Dendritic cell treated with granulocyte-macrophage colony-stimulating factor and Interleukin-4, amounts not matched to agents 40 ng/mL and 50 ng/mL, for 4 days (primary cell): ENCODE results near the gene RNASE11.
"Not testable (repeated sequence)": the region's sequence is repeated elsewhere in the genome, so short reads cannot be mapped to it uniquely, and the experiment has no call there.

Experiments used
- H3K27ac Mint-ChIP-seq: one replicate; pipeline ENCODE4 v1.8.0; 2022; ENCODE audit warnings: mild to moderate bottlenecking, mixed read lengths
- H3K27me3 Mint-ChIP-seq: one replicate; pipeline ENCODE4 v1.8.0; 2022; ENCODE audit warnings: mild to moderate bottlenecking, mixed read lengths
- H3K36me3 Mint-ChIP-seq: one replicate; pipeline ENCODE4 v1.8.0; 2022; ENCODE audit warnings: low read depth, mixed read lengths
- H3K4me1 Mint-ChIP-seq: one replicate; pipeline ENCODE4 v1.8.0; 2022; ENCODE audit warnings: low read depth, mixed read lengths
- H3K4me3 Mint-ChIP-seq: one replicate; pipeline ENCODE4 v1.8.0; 2022; ENCODE audit warnings: mild to moderate bottlenecking, moderate library complexity, mixed read lengths
- H3K9me3 Mint-ChIP-seq: one replicate; pipeline ENCODE4 v1.8.0; 2022; ENCODE audit warnings: mixed read lengths
- intact Hi-C: fragments of 100-400 bp; cut with micrococcal nuclease; formaldehyde crosslinking; loops from one replicate; pipeline ENCODE4 v1.15.0; 2022

The RNASE11 gene

DNA sequence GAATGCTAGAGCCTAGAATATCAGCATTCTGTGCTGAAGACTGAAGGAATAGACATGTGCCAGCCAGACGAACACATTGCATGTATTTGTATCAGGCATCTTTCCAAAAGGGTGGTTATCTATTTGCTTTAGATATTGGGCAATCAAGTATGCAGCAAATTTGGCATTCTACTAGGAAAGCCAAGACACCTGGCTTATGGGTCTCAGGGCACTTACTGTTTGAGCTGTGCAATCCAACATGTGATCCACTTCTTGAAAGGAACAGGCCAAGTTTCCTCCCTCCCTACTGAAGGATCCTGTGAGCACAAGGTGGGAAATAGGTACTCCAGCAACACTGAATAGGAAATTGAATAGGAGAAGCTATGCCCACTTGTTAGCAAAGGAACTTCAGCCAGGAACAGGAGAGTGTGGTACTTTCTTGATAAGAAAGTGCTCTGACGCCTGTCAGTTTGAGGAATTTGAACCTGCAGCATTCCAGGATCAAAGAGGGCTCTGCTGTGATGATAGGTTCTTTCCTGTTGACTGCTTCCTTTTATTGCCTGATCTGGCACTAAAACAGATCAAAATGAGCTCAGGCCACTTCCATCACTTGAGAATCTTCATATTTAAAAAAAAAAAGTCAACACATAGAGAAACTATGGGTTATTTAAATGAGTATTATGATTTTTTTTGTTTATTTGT is 33.1 kb upstream of the RNASE11 start:
- intact Hi-C loops, result no loop called here
- peaks cover 60% of the 10 kb centered on the region for H3K4me1 Mint-ChIP-seq
- no peaks in the 10 kb centered on the region for H3K36me3 Mint-ChIP-seq
- H3K27me3 Mint-ChIP-seq, result peaks cover 11% of the 10 kb centered on the region
- H3K27ac Mint-ChIP-seq, result no peak overlapping the region
- no peak overlapping the region for H3K4me3 Mint-ChIP-seq
- no peaks in the 10 kb centered on the region for H3K9me3 Mint-ChIP-seq

DNA sequence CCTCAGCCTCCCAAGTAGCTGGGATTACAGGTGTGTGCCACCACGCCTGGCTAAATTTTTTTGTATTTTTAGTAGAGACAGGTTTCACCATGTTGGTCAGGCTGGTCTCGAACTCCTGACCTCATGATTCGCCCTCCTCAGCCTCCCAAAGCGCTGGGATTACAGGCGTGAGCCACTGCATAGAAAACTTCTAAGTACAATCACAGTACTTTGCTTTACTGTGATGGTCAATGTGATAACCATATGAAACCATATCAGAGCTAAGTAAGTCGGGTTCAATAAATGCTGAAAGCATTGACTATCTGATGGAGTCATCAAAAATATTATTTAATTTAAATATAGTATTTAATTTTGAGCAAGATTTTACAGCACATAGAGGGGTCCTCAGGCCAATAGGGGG is 31.9 kb upstream of the RNASE11 start:
- H3K36me3 Mint-ChIP-seq, H3K27ac Mint-ChIP-seq, intact Hi-C loops, H3K4me3 Mint-ChIP-seq, H3K9me3 Mint-ChIP-seq, H3K27me3 Mint-ChIP-seq: not testable (repeated sequence)
- peaks cover 53% of the 10 kb centered on the region for H3K4me1 Mint-ChIP-seq

DNA sequence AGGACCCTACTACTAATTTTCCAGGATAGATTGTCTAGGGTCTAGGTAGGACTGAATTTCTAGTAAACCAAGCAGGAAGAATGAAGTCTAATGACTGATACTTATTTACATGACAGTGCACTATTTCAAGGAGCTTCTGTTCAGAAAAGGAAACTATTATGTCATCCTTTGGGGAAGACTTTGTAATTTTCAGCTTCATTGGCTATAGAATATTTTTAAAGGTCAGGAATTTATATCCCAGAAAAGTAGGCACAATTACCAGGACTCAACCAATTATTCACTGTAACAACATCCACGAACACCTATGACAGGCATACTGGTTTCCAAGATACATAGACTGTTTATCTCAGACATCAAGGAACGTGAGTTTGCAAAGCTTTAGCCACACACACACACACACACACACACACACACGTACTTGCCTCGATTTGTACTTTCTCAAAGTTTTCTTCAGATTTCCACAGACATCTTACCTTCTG is 30.5 kb upstream of the RNASE11 start:
- no peaks in the 10 kb centered on the region for H3K9me3 Mint-ChIP-seq
- no peak overlapping the region for H3K4me3 Mint-ChIP-seq
- H3K4me1 Mint-ChIP-seq, result peaks cover 39% of the 10 kb centered on the region
- intact Hi-C loops, result no loop called here
- peaks cover 2% of the 10 kb centered on the region for H3K27me3 Mint-ChIP-seq
- H3K36me3 Mint-ChIP-seq, result no peaks in the 10 kb centered on the region
- peak overlapping the region; percentile 76 for H3K27ac Mint-ChIP-seq

DNA sequence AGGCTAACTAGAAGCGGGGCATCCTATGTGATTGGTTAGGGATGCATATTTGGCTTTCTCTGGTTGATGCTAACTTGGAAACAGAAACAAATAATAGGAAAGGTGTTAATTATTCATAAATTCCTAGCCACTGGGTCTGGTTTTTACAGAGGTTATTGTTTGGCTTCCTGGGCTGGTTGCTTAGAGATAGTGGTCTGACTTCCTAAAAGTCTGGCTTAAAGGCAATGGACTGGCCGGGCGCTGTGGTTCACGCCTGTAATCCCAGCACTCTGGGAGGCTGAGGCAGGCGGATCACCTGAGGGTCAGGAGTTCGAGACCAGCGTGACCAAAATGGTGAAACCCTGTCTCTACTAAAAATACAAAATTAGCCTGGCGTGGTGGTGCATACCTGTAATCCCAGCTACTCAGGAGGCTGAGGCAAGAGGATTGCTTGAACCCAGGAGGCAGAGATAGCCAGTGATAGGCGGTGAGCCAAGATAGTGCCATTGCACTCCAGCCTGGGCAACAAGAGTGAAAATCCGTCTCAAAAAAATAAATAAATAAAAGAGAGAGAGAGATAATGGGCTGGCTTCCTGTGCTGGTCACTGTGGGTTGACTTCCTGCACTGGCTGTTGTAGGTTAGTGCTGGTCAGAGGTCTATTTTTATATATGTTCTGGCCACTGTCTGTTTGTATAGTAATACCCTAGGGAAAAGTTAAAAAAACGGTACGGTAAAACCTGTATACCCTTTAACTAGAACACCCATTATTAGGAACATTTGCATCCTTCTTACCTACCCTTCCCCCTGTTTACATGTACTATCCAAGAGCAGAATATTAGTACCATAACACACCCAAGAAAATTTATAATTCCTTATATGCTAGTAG is 29.6 kb upstream of the RNASE11 start:
- H3K36me3 Mint-ChIP-seq, result no peaks in the 10 kb centered on the region
- H3K9me3 Mint-ChIP-seq, result no peaks in the 10 kb centered on the region
- intact Hi-C loops, result no loop called here
- H3K4me3 Mint-ChIP-seq, result no peak overlapping the region
- H3K4me1 Mint-ChIP-seq, result peaks cover 30% of the 10 kb centered on the region
- peak overlapping the region; percentile 76 for H3K27ac Mint-ChIP-seq
- H3K27me3 Mint-ChIP-seq, result no peaks in the 10 kb centered on the region

DNA sequence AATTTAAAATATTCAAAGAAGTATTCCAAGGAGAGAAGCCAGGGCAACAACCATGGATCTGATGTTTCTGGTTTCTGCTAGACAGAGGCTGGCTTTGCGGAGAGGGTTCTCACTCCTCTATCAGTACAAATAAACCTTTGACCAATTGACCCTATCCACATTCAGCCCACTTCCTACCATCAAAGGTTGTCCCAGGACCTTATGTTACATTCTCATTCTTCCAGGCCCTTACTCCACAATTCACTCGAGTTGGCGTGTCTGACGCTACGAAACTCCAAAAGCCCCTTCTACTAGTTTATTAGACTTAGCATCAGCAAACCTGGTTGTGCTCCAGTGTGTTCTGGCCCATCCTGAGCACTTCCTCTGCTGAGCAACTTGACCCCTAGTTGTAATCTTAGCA is 28.2 kb upstream of the RNASE11 start:
- Mint-ChIP-seq H3K4me3 (no peak overlapping the region), H3K27ac (no peak overlapping the region), H3K36me3 (no peaks in the 10 kb centered on the region), H3K9me3 (no peaks in the 10 kb centered on the region), H3K27me3 (no peaks in the 10 kb centered on the region), H3K4me1 (peaks cover 22% of the 10 kb centered on the region)
- intact Hi-C loops, result no loop called here

DNA sequence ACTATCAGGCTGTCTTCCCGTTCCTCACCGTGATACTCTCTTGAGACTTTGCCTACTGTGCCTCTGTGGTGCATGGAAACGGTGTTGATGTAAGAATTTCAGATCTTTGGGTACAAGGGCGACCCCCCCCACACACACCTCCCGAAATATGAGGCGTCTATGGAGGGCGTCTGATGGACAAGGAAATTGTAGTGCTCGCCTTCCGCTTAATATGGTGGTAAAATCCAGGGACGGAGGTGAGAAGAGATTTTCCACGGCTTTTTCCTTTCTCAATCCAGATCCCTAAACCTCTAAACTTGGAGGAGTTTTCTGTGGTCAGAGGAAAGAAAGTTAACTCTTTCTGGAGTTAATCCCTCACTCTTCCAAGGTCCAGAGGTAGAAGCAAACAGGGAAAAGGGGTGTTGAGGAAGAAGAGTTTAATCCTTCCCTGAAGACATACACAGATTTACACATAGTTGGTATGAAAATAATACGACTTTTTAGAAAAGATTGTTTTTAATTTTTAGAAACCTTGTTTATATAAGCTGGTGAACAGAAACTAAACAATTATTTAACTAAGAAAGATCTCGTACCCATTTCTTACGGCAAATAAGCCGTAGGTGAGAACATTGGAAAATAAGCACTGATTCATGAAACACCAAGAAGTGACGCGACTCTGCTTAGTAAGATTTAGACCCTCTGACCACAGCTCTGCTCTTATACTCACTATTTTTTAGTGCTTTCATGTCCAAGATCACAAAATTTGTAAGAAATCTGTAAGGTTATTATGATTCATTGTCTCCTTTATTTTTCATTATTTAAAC is 26.4 kb upstream of the RNASE11 start:
- Mint-ChIP-seq H3K4me3 (no peak overlapping the region), H3K27me3 (no peaks in the 10 kb centered on the region), H3K36me3 (no peaks in the 10 kb centered on the region), H3K27ac (no peak overlapping the region), H3K9me3 (no peaks in the 10 kb centered on the region), H3K4me1 (peaks cover 22% of the 10 kb centered on the region)
- intact Hi-C loops, result loop anchor here (5.0 kb wide), 1 partner anchor 272 kb away; the partner anchor contains the start of gene PARP2

DNA sequence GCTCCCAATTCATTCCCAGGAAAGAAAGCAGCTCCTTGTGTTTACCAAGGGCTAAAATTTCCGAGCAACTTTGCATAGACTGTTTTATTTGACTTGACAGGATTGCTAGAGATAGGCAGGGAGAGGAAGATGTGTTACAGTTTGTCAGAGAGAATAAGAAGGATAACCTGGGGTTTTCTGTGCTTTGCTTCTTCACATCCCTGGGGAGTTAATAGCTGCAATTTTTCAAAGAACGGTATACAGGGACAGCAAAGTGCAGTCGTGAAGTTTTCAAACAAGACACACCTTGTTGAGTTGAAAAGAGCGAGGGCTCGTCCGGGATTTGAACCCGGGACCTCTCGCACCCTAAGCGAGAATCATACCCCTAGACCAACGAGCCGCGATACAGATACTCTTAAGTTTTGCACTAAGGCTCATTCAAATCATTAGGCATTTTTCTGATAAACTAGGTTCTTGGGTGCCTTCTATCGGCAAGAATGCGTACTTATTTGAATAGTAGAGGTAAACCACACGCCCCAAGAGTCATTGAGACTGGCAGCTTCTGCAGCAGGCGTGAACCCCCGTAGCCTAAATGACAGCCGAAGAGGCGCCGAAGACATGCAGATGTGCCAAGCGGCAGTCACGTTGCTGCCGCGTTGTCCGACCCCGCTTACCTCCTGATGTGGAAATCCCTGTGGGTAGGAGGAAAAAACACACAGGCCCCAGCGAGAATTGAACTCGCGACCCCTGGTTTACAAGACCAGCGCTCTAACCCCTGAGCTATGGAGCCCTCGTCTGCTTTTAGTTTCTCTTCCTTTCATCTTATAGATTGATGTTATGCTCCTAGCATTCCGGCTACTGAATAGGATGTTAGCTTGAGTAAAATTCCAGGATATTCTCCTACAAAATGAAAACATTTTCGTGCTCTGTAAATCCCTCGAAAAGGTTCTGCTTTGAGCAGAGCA is 25.6 kb upstream of the RNASE11 start:
- Mint-ChIP-seq H3K36me3 (no peaks in the 10 kb centered on the region), H3K4me3 (no peak overlapping the region), H3K27me3 (no peaks in the 10 kb centered on the region), H3K4me1 (peaks cover 16% of the 10 kb centered on the region), H3K27ac (no peak overlapping the region), H3K9me3 (no peaks in the 10 kb centered on the region)
- intact Hi-C loops, result loop anchor here (2.0 to 5.0 kb wide), 2 partner anchors 69 to 271 kb away; partner anchors contain the start of gene PARP2

DNA sequence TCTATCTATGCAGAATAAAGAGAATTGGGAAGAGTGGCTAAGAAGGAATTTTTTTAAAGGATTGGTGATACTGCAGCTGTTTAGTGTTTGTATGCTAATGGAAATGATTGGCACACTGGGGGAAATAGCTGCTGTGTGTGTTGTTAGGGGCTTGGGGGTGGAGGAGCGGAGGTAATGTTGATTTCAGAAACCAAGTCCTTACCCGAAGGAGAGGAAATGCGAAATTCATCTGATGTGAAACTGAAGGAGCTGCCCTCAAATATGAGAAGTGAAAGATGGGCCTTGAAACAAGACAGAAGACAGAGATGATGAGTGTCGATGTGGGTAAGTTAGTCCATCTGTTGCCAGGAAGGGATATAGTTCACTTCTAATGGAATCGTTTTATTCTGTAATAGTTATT is 24.6 kb upstream of the RNASE11 start:
- no peaks in the 10 kb centered on the region for H3K9me3 Mint-ChIP-seq
- peaks cover 8% of the 10 kb centered on the region for H3K4me1 Mint-ChIP-seq
- no peak overlapping the region for H3K4me3 Mint-ChIP-seq
- intact Hi-C loops, result loop anchor here (2.0 to 5.0 kb wide), 2 partner anchors 70 to 270 kb away; partner anchors contain the start of gene PARP2
- H3K36me3 Mint-ChIP-seq, result no peaks in the 10 kb centered on the region
- no peaks in the 10 kb centered on the region for H3K27me3 Mint-ChIP-seq
- no peak overlapping the region for H3K27ac Mint-ChIP-seq

DNA sequence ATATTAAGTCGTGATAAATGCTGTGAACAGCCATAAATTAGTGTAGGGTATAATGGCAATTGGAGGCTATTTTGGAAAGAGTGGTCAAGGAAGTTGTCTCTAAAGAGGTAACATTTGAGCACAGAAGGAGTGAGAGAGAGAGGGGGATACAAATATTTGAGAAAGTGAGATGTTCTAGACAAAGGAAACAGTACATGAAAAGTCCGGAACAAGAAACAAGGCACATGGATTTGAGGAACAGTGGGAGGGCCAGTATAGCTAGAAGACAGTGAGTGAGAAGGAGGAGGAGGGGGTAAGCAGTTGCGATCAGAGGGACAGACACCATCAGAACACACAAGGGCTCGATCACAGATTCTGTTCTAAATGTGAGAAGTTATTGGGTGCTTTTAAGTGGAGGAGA is 23.5 kb upstream of the RNASE11 start:
- Mint-ChIP-seq H3K4me1 (peaks cover 5% of the 10 kb centered on the region), H3K27ac (no peak overlapping the region), H3K27me3 (no peaks in the 10 kb centered on the region)

DNA sequence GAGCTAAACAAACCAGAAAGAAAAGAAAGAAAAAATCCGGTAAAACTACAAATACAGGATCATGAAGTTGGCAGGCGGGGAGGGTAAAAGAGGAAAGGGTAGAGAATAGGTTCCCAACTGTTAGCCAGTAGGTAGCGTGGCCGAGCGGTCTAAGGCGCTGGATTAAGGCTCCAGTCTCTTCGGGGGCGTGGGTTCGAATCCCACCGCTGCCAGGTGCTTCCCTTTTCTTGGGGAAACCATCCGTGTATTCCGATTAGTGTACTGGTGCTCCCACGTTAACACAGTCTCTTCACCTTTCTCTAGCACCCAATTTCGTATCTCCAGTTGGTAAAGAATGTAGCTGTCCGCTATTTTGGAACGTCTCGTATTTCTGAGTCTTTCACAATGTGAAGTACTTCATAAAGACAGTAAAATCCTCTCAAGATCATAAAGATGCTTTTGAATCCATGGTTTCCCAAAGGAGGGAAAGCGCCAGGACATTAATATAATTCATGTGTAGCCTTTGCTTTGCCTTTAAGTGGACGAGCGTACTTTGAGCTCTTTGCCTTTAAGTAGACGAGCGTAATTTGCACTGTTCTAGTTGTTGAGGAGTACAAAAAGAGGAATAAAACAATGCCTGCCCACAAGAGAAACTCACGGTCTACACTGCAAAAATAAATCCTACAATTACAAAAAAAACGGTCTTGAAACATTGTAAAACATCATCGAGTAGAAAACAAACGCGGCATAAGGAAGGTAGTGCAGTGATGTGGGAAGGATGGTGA is 22.4 kb upstream of the RNASE11 start:
- Mint-ChIP-seq H3K4me1 (peaks cover under 1% of the 10 kb centered on the region), H3K4me3 (no peak overlapping the region), H3K36me3 (no peaks in the 10 kb centered on the region), H3K9me3 (no peaks in the 10 kb centered on the region), H3K27me3 (no peaks in the 10 kb centered on the region), H3K27ac (no peak overlapping the region)
- intact Hi-C loops, result loop anchor here (1.0 to 5.0 kb wide), 2 partner anchors 81 to 268 kb away; partner anchors contain the start of gene PARP2

More for the DNA sequence above, 23.5 kb upstream of the RNASE11 start:
- H3K4me3 Mint-ChIP-seq, result no peak overlapping the region
- intact Hi-C loops, result loop anchor here (5.0 kb wide), 1 partner anchor 269 kb away; the partner anchor contains the start of gene PARP2
- H3K9me3 Mint-ChIP-seq, result no peaks in the 10 kb centered on the region
- no peaks in the 10 kb centered on the region for H3K36me3 Mint-ChIP-seq

DNA sequence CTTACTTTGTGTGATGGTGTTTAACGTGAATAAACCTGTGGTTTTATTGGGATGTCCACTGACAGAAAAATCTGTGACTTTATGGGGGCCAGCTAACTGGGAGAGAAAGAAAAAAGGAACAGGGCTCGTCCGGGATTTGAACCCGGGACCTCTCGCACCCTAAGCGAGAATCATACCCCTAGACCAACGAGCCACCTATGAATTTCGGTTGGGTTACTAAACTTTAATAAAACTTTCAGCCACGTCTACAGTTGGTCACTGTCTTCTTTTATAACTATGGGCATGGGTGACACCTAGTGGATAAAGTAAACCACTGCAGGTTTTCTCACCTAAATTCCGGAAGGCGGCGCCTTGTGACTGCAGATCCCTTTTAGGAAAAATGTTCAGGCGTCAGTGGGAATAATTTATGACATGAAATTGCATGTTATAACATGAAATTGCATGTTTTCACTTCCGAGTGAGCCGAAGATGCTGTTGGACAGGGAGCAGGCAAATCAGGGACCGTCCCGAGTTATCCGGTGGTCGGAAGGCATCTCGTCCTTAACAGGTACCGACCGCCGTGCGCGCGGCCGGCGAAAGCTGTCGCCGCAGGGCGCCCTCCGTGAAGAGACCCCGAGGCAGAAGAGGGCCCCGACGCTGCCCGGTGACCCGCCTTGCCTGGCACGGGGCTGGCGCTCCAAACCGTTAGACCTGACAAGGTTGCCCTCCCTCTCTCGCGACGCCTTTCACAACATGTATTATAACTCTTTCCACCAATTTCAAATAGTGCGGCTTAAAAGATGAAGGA is 21.6 kb upstream of the RNASE11 start:
- Mint-ChIP-seq H3K4me3 (no peak overlapping the region), H3K27ac (no peak overlapping the region), H3K27me3 (no peaks in the 10 kb centered on the region), H3K4me1 (no peaks in the 10 kb centered on the region), H3K36me3 (no peaks in the 10 kb centered on the region), H3K9me3 (no peaks in the 10 kb centered on the region)
- intact Hi-C loops, result loop anchor here (1.0 to 5.0 kb wide), 5 partner anchors 82 to 282 kb away; partner anchors contain the start of genes PARP2 and TEP1
